ENCODE data around the gene DNAAF1.
"Not testable (repeated sequence)": the region's sequence is repeated elsewhere in the genome, so short reads cannot be mapped to it uniquely, and the experiment has no call there.

The DNAAF1 gene

DNA sequence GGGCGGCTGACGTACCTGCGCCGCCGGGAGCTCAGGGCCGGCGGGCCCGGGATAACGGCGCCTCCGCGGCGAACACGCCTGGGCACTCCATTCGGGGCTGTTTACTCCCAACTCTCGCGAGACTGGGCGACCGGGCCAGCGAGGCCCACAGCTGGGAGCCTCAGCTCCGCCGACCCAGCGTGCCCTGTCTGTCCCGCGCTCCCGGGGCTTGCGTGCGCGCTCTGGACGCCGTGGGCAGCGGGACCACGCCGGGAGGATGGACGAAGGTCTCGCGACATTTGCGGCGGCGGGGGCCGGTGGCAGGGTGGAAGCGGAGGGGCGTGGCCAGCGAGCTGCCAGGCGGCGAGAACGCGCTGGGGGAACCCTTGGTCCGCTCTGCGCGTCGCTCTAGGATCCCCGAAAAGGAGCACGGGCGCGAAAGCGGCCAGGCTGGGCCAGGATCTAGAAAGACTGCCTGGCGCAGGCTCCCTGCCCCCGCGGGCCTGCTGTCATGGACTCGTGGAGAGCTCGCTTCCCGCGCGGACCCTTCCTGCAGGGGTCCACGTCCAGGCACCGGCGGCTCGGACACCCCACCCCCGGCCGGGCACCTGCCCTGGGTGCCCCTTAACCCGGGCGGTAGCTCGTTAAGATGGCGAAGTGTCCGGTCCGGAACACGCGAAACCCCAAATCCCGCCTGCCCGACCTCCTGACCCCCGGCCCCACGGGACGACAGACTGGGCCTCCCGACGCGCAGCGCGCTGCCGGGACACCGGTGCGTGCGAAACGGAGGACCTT is 28.2 kb upstream of the DNAAF1 start, which contains the start of gene MBTPS1:
Gene MBTPS1 (minus strand): TSS at position 223 of the 774 bp plus-strand sequence. CDS start 15,159 bp downstream, outside the sequence.
- DNase-seq (ENCODE audit: insufficient read length, low spot score) (peak; percentile 51), FAIRE-seq (no peak)
- TF ChIP-seq, protein P1, sequence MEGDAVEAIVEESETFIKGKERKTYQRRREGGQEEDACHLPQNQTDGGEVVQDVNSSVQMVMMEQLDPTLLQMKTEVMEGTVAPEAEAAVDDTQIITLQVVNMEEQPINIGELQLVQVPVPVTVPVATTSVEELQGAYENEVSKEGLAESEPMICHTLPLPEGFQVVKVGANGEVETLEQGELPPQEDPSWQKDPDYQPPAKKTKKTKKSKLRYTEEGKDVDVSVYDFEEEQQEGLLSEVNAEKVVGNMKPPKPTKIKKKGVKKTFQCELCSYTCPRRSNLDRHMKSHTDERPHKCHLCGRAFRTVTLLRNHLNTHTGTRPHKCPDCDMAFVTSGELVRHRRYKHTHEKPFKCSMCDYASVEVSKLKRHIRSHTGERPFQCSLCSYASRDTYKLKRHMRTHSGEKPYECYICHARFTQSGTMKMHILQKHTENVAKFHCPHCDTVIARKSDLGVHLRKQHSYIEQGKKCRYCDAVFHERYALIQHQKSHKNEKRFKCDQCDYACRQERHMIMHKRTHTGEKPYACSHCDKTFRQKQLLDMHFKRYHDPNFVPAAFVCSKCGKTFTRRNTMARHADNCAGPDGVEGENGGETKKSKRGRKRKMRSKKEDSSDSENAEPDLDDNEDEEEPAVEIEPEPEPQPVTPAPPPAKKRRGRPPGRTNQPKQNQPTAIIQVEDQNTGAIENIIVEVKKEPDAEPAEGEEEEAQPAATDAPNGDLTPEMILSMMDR (IDR thresholded peaks at IDR 0.05; ENCODE audit: insufficient read depth, missing control alignments), result no peak

DNA sequence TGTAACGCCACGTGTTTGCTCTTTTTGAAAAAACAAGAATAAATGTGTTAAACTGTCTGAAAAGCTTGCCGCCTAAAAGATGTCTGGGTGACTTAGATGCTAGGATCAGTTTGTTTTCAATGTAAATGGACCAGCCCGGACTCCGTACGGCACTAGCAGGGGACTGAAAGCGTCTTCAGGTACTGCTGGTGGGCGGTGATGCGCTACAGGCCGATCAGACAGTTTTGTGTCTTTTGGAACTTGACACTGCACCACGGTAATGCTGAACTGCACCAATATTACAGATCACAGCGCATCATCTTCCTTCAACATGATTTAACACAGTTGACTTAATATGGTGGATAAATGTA is 27.6 kb upstream of the DNAAF1 start:
- DNase-seq (ENCODE audit: insufficient read length, low spot score) (no peak), FAIRE-seq (no peak)
- TF ChIP-seq, protein P1 (IDR thresholded peaks at IDR 0.05; ENCODE audit: insufficient read depth, missing control alignments), result no peak

DNA sequence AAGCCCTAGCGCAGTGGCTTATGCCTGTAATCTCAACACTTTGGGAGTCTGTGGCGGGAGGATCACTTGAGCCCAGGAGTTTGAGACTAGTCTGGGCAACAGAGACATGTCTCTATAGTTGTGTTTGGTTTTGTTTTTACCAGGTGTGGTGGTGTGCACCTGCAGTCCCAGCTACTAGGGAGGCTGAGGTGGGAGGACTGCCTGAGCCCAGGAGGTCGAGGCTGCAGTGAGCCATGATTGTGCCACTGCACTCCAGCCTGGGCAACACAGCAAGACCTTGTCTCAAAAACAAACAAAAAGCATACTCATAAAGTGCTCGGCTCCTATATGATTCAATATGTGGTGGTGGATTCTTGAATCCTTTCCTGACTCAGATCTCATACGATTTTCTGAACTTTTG is 26.8 kb upstream of the DNAAF1 start:
- not testable (repeated sequence) for FAIRE-seq

DNA sequence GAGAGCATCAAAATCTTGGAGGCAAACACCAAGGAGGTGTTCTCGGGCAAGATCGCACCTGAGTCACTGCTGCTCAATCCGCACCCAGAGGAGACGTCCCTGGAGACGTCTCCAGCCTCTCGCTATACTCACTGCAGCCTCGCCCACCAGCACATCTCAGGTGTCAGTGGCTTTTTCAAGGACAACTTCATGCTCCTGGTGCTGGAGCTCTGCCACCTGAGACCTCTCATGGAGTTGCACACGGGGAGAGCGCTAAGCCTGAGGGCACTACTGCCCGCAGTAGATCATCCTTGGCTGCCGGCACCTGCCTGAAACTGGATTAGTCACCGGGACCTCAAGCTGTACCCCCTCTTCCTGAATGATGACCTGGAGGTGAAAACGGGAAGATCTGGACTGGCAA is 25.7 kb upstream of the DNAAF1 start:
- TF ChIP-seq, protein P1 (IDR thresholded peaks at IDR 0.05; ENCODE audit: insufficient read depth, missing control alignments), result no peak
- FAIRE-seq, result no peak
- DNase-seq (ENCODE audit: insufficient read length, low spot score), result no peak

More for the DNA sequence above, 26.8 kb upstream of the DNAAF1 start:
- not testable (repeated sequence) for DNase-seq (ENCODE audit: insufficient read length, low spot score)

DNA sequence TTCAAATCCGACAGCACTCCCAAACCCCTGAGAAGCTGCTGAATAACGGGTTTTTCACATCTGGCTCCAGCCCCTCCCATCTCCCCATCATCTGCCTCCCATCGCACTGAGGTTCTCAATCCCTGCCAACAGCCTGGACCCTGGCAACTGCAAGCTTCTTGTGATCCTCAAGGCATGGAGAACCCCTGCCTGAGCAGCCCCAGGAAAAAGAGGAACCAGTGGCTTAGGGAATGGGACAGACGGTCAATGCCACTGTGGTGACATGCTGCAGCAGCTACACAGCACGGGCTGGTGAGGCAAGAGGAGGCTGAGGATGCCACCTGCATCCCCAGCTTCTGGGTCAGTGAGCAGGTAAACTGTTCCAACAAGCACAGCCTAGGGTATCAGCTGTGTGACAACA is 25.1 kb upstream of the DNAAF1 start:
- TF ChIP-seq, protein P1 (IDR thresholded peaks at IDR 0.05; ENCODE audit: insufficient read depth, missing control alignments), result no peak
- DNase-seq (ENCODE audit: insufficient read length, low spot score), result no peak
- FAIRE-seq, result no peak

DNA sequence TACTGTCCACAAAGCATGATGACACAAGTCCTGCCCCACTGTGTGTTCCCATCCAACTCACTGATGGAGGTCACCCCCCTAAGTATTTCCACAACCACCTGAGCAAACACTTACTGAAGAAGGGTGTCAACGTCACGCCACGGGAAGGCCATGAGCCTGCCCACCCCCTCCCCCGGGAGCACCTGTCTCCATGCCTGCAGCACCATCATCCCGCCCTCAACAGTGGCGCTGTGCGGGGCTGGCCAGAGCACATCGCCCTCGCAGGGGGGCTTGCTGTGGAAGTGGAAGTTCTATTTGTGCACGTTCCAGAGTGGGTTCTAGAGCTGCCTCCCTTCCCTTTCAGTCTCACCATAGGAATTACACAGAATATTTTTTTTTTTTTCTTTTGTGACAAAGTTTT is 24.1 kb upstream of the DNAAF1 start:
- no peak for DNase-seq (ENCODE audit: insufficient read length, low spot score)
- TF ChIP-seq, protein P1 (IDR thresholded peaks at IDR 0.05; ENCODE audit: insufficient read depth, missing control alignments), result no peak
- no peak for FAIRE-seq

DNA sequence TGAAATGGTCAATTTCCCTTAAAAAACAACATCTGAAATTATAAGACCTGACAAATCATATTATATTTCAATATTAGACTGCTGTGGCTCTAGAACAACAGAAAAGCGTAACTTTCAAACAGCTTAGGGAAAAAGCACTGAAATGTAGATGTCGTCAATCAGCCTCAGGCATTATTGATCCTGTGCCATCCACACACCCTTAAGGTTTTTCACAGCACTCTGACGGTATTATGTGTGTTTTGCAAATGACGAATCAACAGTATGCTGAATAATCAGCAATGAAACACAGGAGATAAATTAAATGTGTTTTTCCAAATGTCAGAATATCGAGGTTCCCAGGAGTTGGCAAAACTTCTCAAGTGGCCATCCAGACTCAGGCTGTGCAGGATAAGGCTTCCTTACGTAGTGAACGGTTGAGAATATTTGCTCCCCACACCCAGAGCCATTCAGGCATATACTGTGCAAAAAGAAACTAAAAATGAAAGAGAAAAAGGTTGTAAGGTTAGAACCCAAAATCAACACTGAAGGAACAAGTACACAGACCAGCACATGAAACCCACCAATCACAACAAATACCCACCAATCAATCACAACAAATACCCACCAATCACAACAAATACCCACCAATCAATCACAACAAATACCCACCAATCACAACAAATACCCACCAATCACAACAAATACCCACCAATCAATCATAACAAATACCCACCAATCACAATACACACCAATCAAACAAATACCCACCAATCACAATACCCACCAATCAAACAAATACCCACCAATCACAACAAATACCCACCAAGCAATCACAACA is 20.6 kb upstream of the DNAAF1 start:
- FAIRE-seq (no peak), DNase-seq (ENCODE audit: insufficient read length, low spot score) (no peak)
- TF ChIP-seq, protein P1 (IDR thresholded peaks at IDR 0.05; ENCODE audit: insufficient read depth, missing control alignments), result no peak

Data from D721Med (cell line).